Mesothelial cell of epicardium (in vitro differentiated cells): ENCODE results near the gene SMIM11. TPM values are rescaled to one million over a fixed set of nuclear protein-coding genes. Genes with fewer than 3 reads are reported as not detected.
"Not testable (repeated sequence)": the region's sequence is repeated elsewhere in the genome, so short reads cannot be mapped to it uniquely, and the experiment has no call there.

ENCODE experiments used
- DNase-seq, 2 experiments: peaks; one replicate each; pipeline ENCODE4 v3.0.0; 2021; ENCODE audit warnings: low spot score in 2 of 2; ENCODE audit not compliant: unreplicated experiment in 2 of 2
- H3K27ac Mint-ChIP-seq: 2 replicates; pipeline ENCODE4 v1.8.0; 2021; ENCODE audit warnings: mixed read lengths
- H3K27me3 Mint-ChIP-seq: 2 replicates; pipeline ENCODE4 v1.8.0; 2021; ENCODE audit warnings: low read depth, mixed read lengths
- H3K36me3 Mint-ChIP-seq: 2 replicates; pipeline ENCODE4 v1.8.0; 2021; ENCODE audit warnings: mixed read lengths
- H3K4me1 Mint-ChIP-seq: 2 replicates; pipeline ENCODE4 v1.8.0; 2021; ENCODE audit warnings: mixed read lengths
- H3K4me3 Mint-ChIP-seq: 2 replicates; pipeline ENCODE4 v1.8.0; 2021; ENCODE audit warnings: mild to moderate bottlenecking, moderate library complexity, mixed read lengths
- H3K9me3 Mint-ChIP-seq: 2 replicates; pipeline ENCODE4 v1.8.0; 2021; ENCODE audit warnings: mixed read lengths
- total RNA-seq: library from RNA; stranded (reverse); gene quantifications from 3 replicates; pipeline ENCODE4 v1.2.1, GENCODE V29; 2021
- TF ChIP-seq, protein P1 (sequence below): fragments of 200-600 bp; sonication (generic); IDR thresholded peaks from one replicate; pipeline ENCODE4 v1.5.0; 2021; ENCODE audit warnings: antibody characterized with exemption; ENCODE audit not compliant: unreplicated experiment

Gene SMIM11
- total RNA-seq, 1 donor from 2014 or later, result 16.9 TPM

DNA sequence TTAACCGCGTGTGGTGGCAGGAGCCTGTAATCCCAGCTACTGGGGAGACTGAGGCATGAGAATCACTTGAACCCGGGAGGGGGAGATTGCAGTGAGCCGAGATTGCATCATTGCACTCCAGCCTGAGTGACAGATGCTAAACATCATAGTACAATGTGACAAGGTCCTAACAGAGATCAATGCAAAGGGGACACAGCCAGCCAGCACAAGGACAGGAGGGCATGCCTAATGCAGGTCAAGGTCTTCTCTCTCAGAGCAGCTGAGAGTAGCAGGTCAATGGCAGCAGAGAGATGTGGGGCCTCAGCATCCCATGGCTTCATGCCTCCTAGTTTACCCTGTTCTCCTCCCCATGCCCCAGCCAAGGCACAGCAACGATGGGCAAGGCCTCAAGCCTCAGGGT is 3.0 kb upstream of the SMIM11 start:
- Mint-ChIP-seq H3K4me3 (no peak overlapping the region), H3K27me3 (peaks cover 5% of the 10 kb centered on the region), H3K4me1 (peaks cover 6% of the 10 kb centered on the region), H3K9me3 (no peaks in the 10 kb centered on the region), H3K36me3 (no peaks in the 10 kb centered on the region), H3K27ac (no peak overlapping the region)
- TF ChIP-seq, protein P1, sequence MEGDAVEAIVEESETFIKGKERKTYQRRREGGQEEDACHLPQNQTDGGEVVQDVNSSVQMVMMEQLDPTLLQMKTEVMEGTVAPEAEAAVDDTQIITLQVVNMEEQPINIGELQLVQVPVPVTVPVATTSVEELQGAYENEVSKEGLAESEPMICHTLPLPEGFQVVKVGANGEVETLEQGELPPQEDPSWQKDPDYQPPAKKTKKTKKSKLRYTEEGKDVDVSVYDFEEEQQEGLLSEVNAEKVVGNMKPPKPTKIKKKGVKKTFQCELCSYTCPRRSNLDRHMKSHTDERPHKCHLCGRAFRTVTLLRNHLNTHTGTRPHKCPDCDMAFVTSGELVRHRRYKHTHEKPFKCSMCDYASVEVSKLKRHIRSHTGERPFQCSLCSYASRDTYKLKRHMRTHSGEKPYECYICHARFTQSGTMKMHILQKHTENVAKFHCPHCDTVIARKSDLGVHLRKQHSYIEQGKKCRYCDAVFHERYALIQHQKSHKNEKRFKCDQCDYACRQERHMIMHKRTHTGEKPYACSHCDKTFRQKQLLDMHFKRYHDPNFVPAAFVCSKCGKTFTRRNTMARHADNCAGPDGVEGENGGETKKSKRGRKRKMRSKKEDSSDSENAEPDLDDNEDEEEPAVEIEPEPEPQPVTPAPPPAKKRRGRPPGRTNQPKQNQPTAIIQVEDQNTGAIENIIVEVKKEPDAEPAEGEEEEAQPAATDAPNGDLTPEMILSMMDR, result no peak
- no peak for DNase-seq

DNA sequence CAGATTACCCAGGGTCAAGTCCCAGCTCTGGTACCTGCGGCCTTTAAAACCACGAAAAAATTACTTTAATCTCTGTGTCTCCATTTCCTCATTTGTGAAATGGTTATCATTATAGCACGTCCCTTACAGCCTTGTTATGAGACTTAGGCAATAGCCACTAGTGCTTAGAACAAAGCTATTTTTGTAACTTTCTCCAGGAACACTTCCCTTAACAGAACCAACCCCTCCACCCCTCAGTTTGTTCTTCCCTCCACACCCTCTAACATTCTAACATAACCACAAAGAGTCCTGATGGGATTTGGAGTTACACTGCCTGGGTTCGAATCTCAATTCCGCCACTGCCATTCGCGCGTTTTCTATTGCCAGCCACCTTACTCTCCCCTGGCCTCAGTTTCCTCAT is 845 bp upstream of the SMIM11 start:
- H3K27me3 Mint-ChIP-seq, H3K4me3 Mint-ChIP-seq, DNase-seq, H3K27ac Mint-ChIP-seq, H3K36me3 Mint-ChIP-seq, H3K4me1 Mint-ChIP-seq, H3K9me3 Mint-ChIP-seq: not testable (repeated sequence)

DNA sequence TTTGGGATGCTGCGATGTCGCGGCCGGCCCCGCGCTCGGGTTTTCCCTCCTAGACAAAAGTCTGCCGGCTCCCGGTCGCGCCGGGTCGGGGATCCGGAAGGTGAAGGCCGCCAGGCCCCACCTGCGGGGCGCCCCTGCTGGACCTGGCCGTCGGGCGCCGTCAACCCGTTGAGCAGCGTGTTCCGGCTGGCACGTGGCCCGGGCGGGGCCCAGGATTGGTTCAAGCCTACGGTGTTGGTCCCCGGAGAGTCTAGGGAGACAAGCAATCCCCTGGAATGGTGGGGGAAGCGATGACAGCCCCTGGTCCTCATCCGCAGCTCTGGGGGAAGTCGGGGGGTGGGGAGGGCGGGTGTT is 289 bp downstream of the SMIM11 start:
- not testable (repeated sequence) for H3K27me3 Mint-ChIP-seq, H3K27ac Mint-ChIP-seq, H3K4me1 Mint-ChIP-seq, H3K36me3 Mint-ChIP-seq, DNase-seq, H3K4me3 Mint-ChIP-seq, H3K9me3 Mint-ChIP-seq

DNA sequence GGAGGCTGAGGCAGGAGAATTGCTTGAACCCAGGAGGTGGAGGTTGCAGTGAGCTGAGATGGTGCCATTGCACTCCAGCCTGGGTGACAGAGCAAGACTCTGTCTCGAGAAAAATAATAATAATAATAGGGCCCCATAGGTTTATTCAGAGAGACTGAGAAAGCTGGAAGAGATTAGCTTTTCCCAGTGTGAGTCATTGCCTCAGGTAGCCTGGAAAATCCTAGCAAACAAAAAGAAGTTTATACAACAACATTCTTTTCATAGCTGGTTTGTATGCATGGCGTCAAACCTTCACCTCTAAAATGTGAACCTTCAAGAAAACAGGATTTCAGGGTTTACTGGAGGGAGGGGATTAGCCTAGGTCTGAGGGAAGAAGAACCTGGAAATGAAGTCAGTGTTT is 7.8 kb downstream of the SMIM11 start:
- not testable (repeated sequence) for H3K27ac Mint-ChIP-seq, H3K4me1 Mint-ChIP-seq, DNase-seq, H3K4me3 Mint-ChIP-seq, H3K27me3 Mint-ChIP-seq, H3K36me3 Mint-ChIP-seq, H3K9me3 Mint-ChIP-seq

DNA sequence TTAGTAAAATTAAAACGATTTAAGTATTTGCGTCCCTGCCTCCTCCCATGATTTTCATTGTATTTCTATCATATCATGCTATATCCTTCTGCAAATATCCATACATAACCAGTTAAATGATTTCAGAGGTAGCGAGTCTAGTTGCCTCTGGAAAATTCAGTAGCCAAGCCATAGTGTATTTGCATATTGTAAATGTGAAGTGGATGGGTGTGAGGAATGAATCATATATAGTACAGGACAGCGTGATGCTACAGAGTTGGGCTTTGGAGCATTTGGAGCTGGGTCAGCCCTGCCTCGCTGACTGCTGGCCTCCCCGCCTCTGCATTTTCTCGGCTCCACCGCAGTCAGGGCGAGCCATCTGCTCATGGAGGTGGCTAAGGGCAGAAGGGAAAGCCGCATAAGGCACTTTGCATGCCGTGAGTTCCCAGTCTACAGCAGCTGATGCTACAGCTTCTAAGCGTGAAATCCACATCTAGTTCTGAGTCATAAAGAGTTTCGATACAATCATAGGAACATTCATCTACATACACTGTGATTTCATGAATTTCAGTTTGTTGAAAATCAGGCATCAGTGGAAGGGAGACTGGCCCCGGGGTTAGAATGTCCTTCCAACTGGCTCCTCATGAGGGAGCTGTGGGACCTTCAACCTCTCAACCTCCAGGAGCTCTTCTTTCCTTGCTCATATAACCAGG is 8.6 kb downstream of the SMIM11 start:
- not testable (repeated sequence) for H3K4me3 Mint-ChIP-seq, H3K27me3 Mint-ChIP-seq, H3K27ac Mint-ChIP-seq, H3K9me3 Mint-ChIP-seq, H3K4me1 Mint-ChIP-seq, H3K36me3 Mint-ChIP-seq, DNase-seq

DNA sequence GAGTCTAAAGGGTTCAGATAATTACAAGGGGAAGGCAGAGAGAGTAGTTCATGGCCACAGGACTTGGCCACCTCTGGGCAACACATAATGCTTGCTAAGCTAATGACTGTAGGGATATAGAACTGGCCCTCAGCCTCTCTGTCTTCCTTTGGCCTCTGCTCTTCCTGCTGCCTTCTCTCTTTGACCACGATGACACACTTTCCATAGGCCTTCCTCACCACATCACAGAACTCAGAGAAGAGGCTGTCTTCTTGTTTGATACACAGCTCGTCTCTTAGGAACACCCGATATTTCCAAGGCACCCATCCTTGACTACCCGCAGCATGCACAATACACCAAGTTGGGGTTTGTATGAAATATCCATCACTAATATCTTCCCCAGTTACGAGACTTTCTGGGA is 25.2 kb downstream of the SMIM11 start:
- H3K9me3 Mint-ChIP-seq, H3K36me3 Mint-ChIP-seq, H3K4me1 Mint-ChIP-seq, H3K27ac Mint-ChIP-seq, H3K27me3 Mint-ChIP-seq, DNase-seq, H3K4me3 Mint-ChIP-seq: not testable (repeated sequence)

DNA sequence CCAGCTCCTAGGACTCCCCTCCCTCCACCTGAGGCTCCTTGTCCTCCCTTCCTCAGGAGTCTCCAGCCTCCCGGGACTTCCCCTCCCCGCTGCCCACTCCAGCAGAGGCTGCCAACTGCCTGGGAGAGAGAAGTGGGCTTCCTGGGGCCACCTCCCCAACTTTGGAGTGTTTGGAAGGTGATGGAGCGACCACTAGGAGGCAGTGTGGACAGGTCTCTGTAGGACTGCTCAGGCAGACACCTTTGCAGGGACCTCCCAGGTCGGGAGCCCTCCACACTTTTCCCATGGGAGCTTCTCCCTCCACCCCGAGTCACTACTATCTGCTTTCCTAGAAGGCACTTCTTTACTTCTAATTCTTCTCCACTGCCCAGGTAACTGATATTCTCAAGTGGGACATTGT is 29.4 kb downstream of the SMIM11 start:
- not testable (repeated sequence) for DNase-seq, H3K4me3 Mint-ChIP-seq, H3K27ac Mint-ChIP-seq, H3K36me3 Mint-ChIP-seq, H3K4me1 Mint-ChIP-seq, H3K27me3 Mint-ChIP-seq, H3K9me3 Mint-ChIP-seq

DNA sequence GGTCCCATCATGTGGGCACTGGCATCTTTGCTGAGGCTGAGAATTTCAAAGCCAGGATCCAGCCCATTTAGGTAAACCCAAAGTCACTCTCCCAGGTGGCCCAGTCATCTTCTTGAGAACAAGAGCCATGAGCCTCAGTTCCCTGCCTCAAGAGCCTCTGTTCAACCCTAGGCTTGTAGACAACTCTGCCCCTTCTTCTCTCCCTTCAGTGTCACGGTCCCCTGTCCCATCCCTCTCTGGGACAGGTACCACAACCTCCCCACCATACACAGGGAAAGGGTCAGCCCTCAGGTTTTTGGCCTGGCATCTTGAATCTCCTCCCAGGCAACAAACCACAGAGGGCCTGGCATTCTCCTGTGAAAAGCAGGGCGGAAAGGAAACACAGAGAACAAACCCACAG is 30.4 kb downstream of the SMIM11 start:
- not testable (repeated sequence) for DNase-seq, H3K4me3 Mint-ChIP-seq, H3K36me3 Mint-ChIP-seq, H3K4me1 Mint-ChIP-seq, H3K27ac Mint-ChIP-seq, H3K27me3 Mint-ChIP-seq, H3K9me3 Mint-ChIP-seq

DNA sequence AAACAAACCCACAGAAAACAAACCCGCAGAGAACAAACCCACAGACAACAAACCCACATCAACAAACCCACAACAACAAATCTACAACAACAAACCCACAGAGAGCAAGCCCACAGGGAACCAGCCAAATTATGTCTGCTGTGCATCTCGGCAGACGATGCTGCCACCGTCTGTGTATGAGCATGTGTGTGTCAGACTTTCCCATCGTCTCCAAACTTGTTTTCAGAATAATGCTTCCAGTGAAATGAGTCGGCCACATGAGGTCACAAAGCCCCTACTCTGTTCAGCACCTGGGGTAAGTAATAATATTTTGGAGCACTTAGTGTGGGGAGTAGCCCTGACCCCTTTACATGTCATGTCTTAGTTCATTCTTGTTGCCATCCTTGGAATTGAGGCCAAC is 30.8 kb downstream of the SMIM11 start:
- H3K27me3 Mint-ChIP-seq, H3K4me1 Mint-ChIP-seq, H3K9me3 Mint-ChIP-seq, H3K4me3 Mint-ChIP-seq, H3K36me3 Mint-ChIP-seq, H3K27ac Mint-ChIP-seq, DNase-seq: not testable (repeated sequence)

DNA sequence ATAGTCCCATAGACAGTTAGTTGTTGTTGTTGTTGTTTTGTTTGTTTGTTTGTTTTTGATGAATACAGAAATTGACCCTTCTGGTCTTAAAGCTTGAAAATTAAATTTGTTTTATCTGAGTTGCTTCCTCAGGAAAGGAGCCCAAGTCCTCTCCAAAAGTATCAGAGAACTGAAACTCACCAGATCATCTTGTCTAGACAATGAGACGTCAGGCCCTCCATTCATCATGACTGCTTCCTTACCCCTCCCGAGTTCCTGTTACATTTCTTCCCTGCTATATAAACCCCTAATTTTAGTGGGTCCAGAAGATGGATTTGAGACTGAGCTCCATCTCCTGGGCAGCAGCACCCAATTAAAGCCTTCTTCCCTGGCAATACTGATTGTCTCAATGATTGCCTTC is 31.4 kb downstream of the SMIM11 start:
- not testable (repeated sequence) for H3K9me3 Mint-ChIP-seq

DNA sequence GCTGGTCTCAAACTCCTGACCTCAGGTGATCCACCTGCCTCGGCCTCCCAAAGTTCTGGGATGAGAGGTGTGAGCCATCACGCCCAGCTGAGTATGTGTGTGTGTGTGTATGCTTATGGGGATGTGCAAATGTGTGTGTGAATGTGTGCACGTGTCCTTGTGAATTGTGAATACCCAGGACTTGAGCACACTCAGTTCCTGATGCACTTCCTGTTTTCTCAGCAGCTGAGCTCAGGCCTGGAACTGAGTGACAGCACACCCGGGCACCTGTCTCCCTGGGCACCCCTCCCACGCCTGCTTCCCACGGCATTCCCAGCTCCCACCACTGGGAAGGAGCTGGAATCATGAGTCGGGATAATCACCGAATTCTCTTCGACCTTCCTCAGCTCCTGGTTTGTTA is 32.0 kb downstream of the SMIM11 start:
- H3K4me1 Mint-ChIP-seq, H3K4me3 Mint-ChIP-seq, H3K27me3 Mint-ChIP-seq, DNase-seq, H3K27ac Mint-ChIP-seq, H3K9me3 Mint-ChIP-seq, H3K36me3 Mint-ChIP-seq: not testable (repeated sequence)

More for the DNA sequence above, 31.4 kb downstream of the SMIM11 start:
- H3K4me1 Mint-ChIP-seq, DNase-seq, H3K27me3 Mint-ChIP-seq, H3K36me3 Mint-ChIP-seq, H3K27ac Mint-ChIP-seq, H3K4me3 Mint-ChIP-seq: not testable (repeated sequence)

DNA sequence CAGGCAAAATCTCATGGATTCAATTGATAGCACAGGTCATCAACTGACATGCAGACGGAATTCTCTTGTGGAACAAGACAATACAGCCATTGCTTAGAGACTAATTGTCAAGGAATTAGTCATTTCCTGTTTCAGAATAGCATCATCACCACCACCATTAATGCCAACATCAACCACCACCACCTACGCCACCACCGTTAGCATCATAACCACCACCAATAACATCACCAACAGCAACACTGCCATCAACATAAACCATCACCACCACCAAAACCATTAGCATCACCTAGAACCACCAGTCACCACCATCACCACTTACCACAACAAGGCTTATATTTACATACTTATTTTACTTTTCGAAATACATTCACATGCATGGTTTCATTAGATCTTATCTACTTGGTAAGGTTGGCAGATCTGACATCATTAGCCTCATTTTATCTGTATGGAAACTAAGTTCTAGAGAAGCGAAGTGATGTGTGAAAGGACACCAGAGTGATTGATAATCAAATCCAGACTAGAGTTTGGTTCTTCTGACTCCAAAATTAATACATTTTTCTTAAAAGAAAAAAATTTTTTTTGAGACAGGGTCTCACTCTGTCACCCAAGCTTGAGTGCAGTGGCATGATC is 42.3 kb downstream of the SMIM11 start:
- H3K4me3 Mint-ChIP-seq, DNase-seq, H3K4me1 Mint-ChIP-seq, H3K9me3 Mint-ChIP-seq, H3K36me3 Mint-ChIP-seq, H3K27me3 Mint-ChIP-seq, H3K27ac Mint-ChIP-seq: not testable (repeated sequence)

DNA sequence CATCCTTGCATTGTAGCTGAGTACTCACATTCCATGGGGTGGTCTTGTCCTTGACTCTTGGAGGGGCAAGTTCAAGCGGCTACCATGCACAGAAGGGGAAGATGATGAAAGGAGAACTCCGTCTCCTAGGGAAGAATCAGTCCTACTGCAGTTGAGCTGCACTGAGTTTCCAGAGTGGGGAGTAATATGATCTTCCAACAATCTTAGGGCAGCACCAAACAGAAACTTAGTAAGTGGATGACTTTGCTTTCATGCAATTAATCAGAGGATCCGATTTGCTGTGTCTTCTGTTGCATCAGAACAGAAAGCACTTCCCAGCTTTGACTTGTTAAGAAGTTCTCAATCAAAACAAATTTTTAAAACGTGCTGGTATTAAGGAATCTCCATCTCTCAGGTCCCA is 48.5 kb downstream of the SMIM11 start, which contains the start of gene SMIM34:
Gene SMIM34 (minus strand): TSS at position 147 of the 400 bp plus-strand sequence. CDS start 112 bp downstream, at position 35.
- H3K36me3 Mint-ChIP-seq, H3K4me3 Mint-ChIP-seq, DNase-seq, H3K27me3 Mint-ChIP-seq, H3K27ac Mint-ChIP-seq, H3K4me1 Mint-ChIP-seq, H3K9me3 Mint-ChIP-seq: not testable (repeated sequence)

DNA sequence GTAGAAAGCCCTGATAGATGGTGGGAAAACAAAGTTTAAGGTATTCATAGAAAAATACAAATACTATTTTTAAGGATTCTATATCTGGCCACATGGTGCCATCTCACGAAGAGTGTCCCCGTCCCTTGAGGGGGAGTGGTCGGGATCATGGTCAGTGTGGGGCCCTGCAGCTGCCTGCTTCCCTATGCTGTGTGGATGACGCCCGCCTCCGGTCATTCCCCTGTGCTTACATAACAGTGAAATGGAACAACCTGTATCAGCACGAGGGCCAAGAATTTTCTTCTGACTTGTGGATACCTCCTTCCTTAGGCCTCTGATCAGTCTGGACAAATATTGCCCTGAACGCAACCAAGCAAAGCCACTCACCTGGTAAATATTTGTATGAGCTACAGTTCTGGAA is 52.0 kb downstream of the SMIM11 start:
- not testable (repeated sequence) for H3K27me3 Mint-ChIP-seq, H3K4me1 Mint-ChIP-seq, DNase-seq, H3K4me3 Mint-ChIP-seq, H3K36me3 Mint-ChIP-seq, H3K9me3 Mint-ChIP-seq, H3K27ac Mint-ChIP-seq
